HG03520 (cell line): ENCODE data around the gene PAN3.

Source experiments
- ATAC-seq: cut with Tn5 transposase; IDR thresholded peaks from one replicate; pipeline ENCODE4 v1.9.1; 2021; ENCODE audit warnings: mild to moderate bottlenecking, moderate library complexity; ENCODE audit not compliant: unreplicated experiment

The PAN3 gene

DNA sequence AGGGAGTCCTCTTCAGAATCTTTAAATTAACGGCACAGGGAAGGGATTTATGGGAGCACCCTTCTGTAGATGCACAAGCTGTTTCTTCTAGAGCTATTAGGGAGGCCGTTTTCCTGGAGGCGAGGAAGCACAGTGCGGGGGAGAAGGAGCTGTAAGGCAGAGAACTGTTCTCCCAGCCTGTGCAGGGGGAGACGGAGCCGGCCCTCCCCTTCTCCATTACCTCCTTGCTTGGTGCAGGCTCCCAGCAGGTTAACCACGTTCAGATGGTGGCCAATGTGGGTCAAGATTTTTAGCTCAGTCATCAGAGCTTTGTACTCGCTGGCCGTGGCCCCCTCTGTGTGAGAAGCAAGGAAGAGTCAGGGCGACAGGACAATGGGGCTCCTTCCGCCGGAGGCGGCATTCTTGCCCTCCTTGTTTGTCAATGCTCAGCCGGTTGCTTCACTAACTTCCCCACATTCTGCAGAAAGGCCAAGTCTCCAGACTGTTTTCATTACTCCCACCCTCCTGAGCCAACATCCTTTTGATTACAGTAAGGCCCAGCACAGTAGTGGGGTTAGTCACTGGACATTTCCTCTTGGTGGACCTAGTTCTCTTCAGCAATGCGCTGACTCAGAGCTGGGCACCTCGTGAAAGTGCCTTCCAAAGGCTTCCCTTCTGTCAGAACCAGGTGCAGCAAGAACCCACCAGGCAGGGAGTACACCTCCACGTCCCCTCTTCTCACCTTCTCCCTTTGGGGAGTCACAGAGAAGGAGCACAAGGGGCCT lies 191.2 kb downstream of the PAN3 start:
- ATAC-seq: no peak

DNA sequence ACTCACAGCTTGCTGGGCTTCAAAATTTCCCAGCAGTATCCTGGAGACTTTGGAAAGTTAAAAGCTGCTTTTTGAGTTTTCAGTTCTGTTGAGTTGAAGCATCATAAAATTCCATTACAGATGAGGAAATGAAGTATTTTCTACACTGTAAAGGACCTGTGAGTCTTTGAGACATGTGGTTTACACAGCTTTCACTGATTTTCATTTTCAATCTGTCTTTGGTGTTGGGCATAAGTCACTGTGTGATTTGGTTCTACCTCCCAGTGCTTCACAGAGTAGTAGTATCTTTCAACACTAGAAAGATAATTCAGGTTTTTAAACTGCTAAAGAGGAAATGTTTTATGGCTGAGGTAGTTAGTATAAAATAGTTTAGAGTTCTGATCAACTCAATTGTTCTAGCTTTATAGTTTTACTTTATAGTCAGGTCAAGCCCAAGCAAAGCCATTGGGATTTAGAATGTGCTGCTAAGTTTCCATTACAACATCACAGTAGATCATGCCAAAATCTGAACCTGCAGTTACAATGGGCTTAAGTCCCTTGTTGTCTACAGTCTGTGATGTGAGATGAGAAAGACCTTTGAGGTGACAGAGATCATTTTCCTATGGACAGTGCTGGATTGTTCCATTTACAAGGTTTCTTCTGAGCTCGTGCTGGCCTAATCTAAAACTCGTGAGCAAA lies 195.0 kb downstream of the PAN3 start:
- no peak for ATAC-seq

DNA sequence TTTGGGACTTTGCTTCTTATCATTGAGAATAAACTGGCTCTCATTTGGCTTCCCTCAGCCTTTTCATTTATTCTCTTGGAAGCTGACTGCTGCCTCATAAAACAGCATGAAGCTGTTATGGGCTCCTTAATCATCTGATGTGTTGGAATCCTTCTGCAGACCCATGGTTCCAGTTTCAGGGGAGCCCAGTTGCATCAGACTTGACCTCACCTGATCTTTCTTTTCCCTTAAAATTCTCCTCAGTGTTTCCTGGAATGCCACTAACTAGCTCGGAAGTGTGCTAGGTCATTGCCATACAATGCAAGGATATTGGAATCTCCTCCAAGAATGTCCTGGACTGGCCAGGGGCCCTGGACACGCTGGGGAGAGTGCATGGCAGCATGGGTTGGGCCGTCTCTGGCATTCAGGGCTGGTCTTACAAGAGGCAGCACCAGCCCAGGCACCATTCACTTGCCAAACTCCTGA lies 197.9 kb downstream of the PAN3 start:
- ATAC-seq: no peak

DNA sequence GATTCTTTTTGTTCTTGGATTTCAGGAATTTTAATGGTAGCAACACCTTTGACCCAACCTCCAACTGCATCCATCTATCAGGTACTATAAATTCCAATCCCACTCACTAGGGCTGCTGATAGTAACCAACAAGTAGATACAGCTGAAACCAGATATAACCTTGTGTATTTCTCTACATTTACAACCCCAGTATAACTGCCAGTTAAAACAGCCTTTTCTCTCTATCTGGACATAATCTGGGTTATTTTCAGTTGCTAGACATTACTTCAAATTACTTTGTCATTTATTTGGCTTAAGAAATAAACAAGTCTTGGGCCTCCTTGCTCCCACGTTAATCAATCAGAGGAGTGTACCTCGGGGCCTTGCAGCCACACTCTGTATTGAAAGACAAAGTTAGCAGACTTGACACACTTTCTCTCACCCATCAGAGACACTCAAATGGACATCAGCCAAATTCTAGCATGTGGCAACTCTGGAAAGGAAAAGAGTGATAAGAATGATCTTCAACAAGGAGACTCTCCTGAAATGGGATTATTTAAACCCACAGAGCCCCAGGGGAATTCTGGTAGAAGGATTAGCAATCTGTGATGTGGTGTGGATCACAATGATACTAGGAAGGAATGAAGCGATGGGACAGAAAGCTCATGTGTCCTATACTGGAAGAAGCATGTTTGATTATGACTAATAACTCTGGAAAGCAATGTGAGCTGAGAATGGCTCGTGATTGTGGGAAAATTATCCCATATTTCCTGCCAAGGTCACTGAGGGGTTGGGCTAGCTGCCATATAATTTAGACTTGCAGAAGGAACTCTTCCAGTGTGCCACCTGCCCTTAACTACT lies 199.0 kb downstream of the PAN3 start:
- ATAC-seq: no peak

DNA sequence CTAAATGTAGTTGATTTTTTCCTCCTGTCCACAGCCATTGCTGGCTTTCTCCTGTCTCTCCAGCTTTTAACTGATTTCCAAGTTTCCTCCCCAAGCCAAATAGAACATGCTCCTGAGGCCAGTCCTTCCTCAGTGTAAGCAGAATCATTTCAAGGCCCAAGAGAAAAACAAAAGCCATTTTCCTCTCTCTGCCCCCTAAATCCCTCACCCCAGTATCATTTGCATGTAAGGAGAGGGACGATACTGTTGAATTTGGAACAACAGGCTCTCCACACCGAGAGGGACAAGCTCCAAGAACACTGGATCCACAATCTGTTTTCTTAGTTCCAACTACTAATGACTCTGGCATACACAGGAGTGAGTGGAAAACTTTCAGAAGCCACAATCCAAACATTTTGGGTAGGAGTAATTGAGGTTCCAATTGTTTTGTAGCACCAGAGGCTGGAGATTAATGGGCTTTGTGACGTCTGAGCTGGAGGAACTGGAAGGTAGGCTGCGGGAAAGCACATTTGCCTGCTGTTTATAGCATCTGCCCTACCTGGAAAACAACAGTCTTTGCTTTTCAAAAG lies 199.7 kb downstream of the PAN3 start:
- ATAC-seq: no peak

DNA sequence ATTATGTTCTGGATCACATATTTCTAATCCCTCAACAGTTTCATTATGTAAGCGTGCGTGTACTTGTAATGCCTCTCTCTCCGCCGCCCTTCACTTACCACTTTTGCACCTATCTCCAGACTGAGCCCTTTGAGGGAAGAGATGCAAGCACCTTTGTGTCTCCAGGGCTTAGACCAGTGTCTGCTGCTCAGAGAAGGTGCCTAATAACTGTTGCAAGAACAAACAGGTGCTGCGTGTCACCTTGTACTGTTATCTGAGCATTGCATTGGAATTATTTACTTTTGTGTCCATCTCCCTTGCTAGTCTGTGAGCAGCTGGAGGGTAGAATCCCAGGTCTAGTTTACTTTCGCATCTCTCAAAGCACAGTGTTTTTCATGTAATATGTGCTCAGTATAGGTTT lies 200.4 kb downstream of the PAN3 start:
- no peak for ATAC-seq

DNA sequence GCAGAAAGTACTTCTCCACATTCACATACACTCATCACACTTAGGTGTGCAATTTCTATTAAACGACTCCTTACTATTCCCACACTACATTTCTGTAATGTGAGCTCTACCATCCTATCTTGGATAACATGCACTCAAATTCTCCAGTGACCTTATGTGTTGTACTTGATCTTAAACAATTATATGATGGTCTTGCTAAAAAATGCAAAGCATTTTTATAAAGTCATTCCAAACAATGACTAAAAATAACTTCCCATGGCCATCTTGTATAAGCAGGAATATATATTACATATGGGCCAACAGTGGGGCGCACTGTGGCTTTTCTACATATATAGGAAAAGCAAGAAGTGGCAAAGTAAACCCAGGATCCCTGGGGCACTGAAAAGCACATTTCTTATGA lies 201.1 kb downstream of the PAN3 start:
- ATAC-seq: no peak

DNA sequence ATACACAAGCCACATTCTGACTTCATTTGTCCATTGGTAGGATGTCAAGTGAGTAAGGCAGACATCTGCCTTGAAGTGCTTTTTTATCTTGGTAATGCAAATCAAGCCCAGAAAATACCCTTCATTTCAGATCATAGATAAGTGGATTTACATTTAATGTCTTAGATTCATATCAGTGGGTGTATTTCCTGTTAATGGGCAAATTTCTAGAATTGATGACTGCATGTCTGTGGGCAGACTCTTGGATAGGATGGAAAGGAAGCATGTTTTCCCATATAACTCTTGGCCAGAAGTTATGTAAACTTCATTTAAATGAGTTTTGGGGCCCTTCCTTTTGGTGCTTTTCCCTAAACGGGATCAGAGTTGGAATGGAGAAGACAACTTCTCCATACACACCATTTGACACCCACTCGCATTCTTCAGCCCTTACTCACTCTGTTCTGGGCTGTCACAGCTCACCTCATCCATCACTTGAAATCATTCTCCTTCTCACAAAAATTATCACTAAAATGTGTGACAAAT lies 202.0 kb downstream of the PAN3 start:
- ATAC-seq: no peak

DNA sequence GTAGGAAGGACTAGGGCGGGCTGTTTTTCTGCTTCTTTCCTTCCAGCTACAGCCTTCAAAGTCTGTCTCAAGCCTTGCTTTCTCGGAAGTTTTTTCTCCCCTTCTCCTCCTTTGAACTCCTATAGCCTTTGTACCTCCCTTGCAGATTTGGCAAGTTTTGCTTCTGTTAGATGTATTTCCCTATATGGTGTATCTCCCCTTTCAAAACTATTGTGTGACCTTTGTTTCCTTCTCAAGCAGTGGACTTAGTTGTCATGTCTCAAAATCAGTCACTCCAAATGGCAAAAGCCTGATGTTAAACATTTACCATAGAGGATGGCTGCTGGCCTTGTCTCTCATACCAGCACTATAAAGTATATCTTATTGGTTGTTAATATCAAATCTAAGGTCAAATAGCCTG lies 203.9 kb downstream of the PAN3 start:
- ATAC-seq: no peak

DNA sequence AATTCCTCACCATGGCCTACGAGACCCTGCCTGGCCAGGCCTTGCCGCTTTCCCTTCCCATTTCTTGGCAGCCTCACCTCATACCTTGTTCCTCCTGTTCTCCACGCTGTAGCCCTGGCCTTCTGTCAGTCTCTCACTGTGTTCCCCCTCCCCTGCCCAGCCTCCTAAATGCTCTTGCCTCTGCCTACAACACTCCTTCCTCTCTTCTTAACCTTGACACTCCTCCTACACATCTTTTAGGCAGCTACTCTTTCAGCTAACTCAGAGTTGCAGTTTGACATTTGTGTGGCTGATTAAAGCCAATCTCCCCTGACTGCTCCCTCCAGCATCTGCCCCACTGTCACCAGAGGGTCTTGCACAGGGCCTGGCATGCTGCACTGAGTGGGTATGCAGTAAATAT lies 205.8 kb downstream of the PAN3 start:
- no peak for ATAC-seq
